H1 (cell line): ENCODE data around the gene IL18BP. TPM values are rescaled to one million over a fixed set of nuclear protein-coding genes. Genes with fewer than 3 reads are reported as not detected.

Experiments
- RAD21 ChIP-seq, 2 experiments: IDR thresholded peaks in 1 of 2; conservative IDR thresholded peaks in 1 of 2; 2 replicates each; pipeline ENCODE4 v1.6.1; 2011; ENCODE audit warnings: low read depth in 2 of 2, low read length in 2 of 2, improper control_type of control experiment in 1 of 2, inconsistent platforms in 1 of 2, mild to moderate bottlenecking in 1 of 2, moderate library complexity in 1 of 2
- SRF ChIP-seq: IDR thresholded peaks from 2 replicates; pipeline ENCODE4 v1.6.1; 2011; ENCODE audit warnings: mild to moderate bottlenecking, low read depth, low read length, moderate library complexity
- TAF7 ChIP-seq: optimal IDR thresholded peaks from 2 replicates; pipeline ENCODE3; 2011; ENCODE audit warnings: low read depth, mild to moderate bottlenecking, inconsistent platforms, low read length, moderate library complexity, borderline replicate concordance
- polyA plus RNA-seq, 7 experiments: library from polyadenylated mRNA; depleted of rRNA in 3 of 7; stranded (reverse) in 5 of 7; unstranded in 2 of 7; fragments of >200 nt in 5 of 7; fragments of 200-250 nt in 2 of 7; gene quantifications; 1 replicate in 5 of 7; 2 replicates in 1 of 7; 4 replicates in 1 of 7; pipeline versions ENCODE4 v1.2.1 to v1.2.3, GENCODE V29; 2011 to 2013; ENCODE audit warnings: missing spikeins in 2 of 7, mixed read lengths in 2 of 7
- total RNA-seq: library from RNA; stranded (reverse); fragmentation: NEBNext Ultra II Directional; extraction: Animal tissue kit (Norgen Biotek cat#: 25700); gene quantifications from 2 replicates; pipeline ENCODE4 v1.2.1, GENCODE V29; 2021

Gene IL18BP
- total and polyA plus RNA-seq, 2 of the 8 experiments (the other 6 are each of a cell fraction or from before 2014, with no cell fraction given): 9.8 to 17.0 TPM

DNA sequence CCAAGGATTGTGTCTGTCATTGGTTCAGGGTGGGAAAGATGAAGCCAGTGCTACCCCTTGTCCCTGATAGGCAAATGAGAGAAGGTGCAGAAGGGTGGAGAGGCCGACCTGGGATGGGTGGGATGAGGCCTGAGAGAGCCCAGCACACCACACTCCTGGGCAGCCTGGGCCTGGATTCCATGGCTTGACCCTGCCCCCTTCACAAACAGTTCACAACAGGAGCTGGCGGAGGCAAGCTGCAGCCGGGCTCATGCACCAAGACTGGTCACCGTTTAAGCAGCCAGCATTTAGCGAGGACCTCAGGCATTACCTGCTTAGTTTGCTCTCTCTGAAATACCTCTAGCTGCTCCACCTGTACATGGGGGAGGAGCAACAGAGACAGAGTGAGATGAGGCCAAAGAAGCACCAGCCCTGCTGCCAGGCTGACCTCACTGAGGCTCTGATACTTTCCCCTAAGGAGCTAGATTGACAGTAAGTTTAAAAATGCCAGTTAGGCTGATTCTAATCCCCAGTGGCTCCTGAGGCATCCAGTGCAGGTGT lies 13.5 kb downstream of the IL18BP start (continued):
- TF ChIP-seq RAD21 (IDR thresholded peaks at IDR 0.05 in 1 of 2, conservative IDR thresholded peaks at IDR 0.05 in 1 of 2; ENCODE audit: low read depth in 2 of 2, low read length in 2 of 2) (no peak), SRF (no peak), TAF7 (no peak)
